OCI-LY1 (cell line): ENCODE measurements around the gene DRC1.

Experiments
- H2AFZ ChIP-seq: fragments of 200-600 bp; sonication (generic), shearing (Covaris generic); 2 replicates; pipeline ENCODE4 v1.6.0; 2014; ENCODE audit warnings: antibody characterized with exemption, mild to moderate bottlenecking, low read length
- H3F3A ChIP-seq: fragments of 200-600 bp; sonication (generic), shearing (Covaris generic); 2 replicates; pipeline ENCODE4 v1.6.0; 2014; ENCODE audit warnings: mild to moderate bottlenecking, antibody characterized with exemption, low read length, moderate library complexity; ENCODE audit not compliant: insufficient read depth
- H3K27ac ChIP-seq: fragments of 200-600 bp; sonication (generic); 2 replicates; pipeline ENCODE4 v1.5.1; 2014; ENCODE audit warnings: low read length, mixed run types, mild to moderate bottlenecking, low read depth; ENCODE audit not compliant: poor library complexity, severe bottlenecking
- H3K27me3 ChIP-seq: fragments of 200-600 bp; sonication (generic); 2 replicates; pipeline ENCODE4 v1.6.0; 2014; ENCODE audit warnings: antibody characterized with exemption, mild to moderate bottlenecking, low read length, moderate library complexity; ENCODE audit not compliant: insufficient read depth
- H3K36me3 ChIP-seq: fragments of 200-600 bp; sonication (generic); 2 replicates; pipeline ENCODE4 v1.6.1; 2014; ENCODE audit warnings: mild to moderate bottlenecking, antibody characterized with exemption, low read length, moderate library complexity, mixed read lengths; ENCODE audit not compliant: insufficient read depth
- H3K4me1 ChIP-seq: fragments of 200-600 bp; sonication (generic); 2 replicates; pipeline ENCODE4 v1.5.1; 2014; ENCODE audit warnings: mild to moderate bottlenecking, low read length, moderate library complexity; ENCODE audit not compliant: insufficient read depth, severe bottlenecking
- H3K4me2 ChIP-seq: fragments of 200-600 bp; sonication (generic), shearing (Covaris generic); 2 replicates; pipeline ENCODE4 v1.6.1; 2014; ENCODE audit warnings: low read length
- H3K4me3 ChIP-seq: fragments of 200-600 bp; sonication (generic); 2 replicates; pipeline ENCODE4 v1.5.1; 2014; ENCODE audit warnings: low read length, low read depth, mild to moderate bottlenecking, mixed read lengths; ENCODE audit not compliant: poor library complexity, severe bottlenecking
- H3K79me2 ChIP-seq: fragments of 200-600 bp; shearing (Covaris generic); 2 replicates; pipeline ENCODE4 v1.6.1; 2016; ENCODE audit warnings: mixed run types, low read length, mixed read lengths; ENCODE audit not compliant: insufficient read depth
- H3K9ac ChIP-seq: fragments of 200-600 bp; sonication (generic), shearing (Covaris generic); 2 replicates; pipeline ENCODE4 v1.6.1; 2014; ENCODE audit warnings: mild to moderate bottlenecking, low read length, mixed read lengths
- H3K9me2 ChIP-seq: fragments of 200-600 bp; sonication (generic), shearing (Covaris generic); 2 replicates; pipeline ENCODE4 v1.6.1; 2014; ENCODE audit warnings: low read depth, mild to moderate bottlenecking, low read length, mixed read lengths
- H3K9me3 ChIP-seq: fragments of 200-600 bp; shearing (Covaris generic); 2 replicates; pipeline ENCODE4 v1.6.1; 2014; ENCODE audit warnings: low read length, mixed read lengths
- H4K20me1 ChIP-seq: fragments of 200-600 bp; sonication (generic), shearing (Covaris generic); 2 replicates; pipeline ENCODE4 v1.6.0; 2016; ENCODE audit warnings: mild to moderate bottlenecking, low read length; ENCODE audit not compliant: insufficient read depth
- CTCF ChIP-seq: fragments of 200-600 bp; sonication (generic), shearing (Covaris generic); IDR thresholded peaks from 2 replicates; pipeline ENCODE4 v1.5.1; 2017; ENCODE audit warnings: mild to moderate bottlenecking, antibody characterized with exemption, low read length, moderate library complexity, mixed read lengths
- EZH2 ChIP-seq: fragments of 200-600 bp; sonication (generic), shearing (Covaris generic); IDR thresholded peaks from 2 replicates; pipeline ENCODE4 v1.8.0; 2017; ENCODE audit warnings: borderline replicate concordance, mixed run types, mild to moderate bottlenecking, antibody characterized with exemption, low read length, moderate library complexity, mixed read lengths

The DRC1 gene

GRCh38 chr2:26432859-26433258, 31.1 kb downstream of the DRC1 start:
- H3K4me1 ChIP-seq = no peaks in the 10 kb centered on the region
- H3K36me3 ChIP-seq = no peaks in the 10 kb centered on the region
- H4K20me1 ChIP-seq = no peaks in the 10 kb centered on the region
- H3K27me3 ChIP-seq = no peaks in the 10 kb centered on the region; the same call in 1 of the 2 replicates
- H3K4me3 ChIP-seq = no peak overlapping the region
- no peaks in the 10 kb centered on the region for H3F3A ChIP-seq
- no peaks in the 10 kb centered on the region for H3K9me2 ChIP-seq
- H3K27ac ChIP-seq = no peak overlapping the region
- no peaks in the 10 kb centered on the region for H3K9me3 ChIP-seq
- no peak overlapping the region for H2AFZ ChIP-seq
- no peak overlapping the region for H3K9ac ChIP-seq
- H3K79me2 ChIP-seq = no peaks in the 10 kb centered on the region
- H3K4me2 ChIP-seq = no peak overlapping the region
- TF ChIP-seq CTCF (no peak), EZH2 (no peak)

- H3K9me2 ChIP-seq = no peaks in the 10 kb centered on the region
- H3K4me1 ChIP-seq = no peaks in the 10 kb centered on the region
- TF ChIP-seq CTCF = no peak
- no peak for TF ChIP-seq EZH2
- no peaks in the 10 kb centered on the region for H4K20me1 ChIP-seq
- H3K27me3 ChIP-seq = peaks cover 4% of the 10 kb centered on the region; the same call in 1 of the 2 replicates
- no peaks in the 10 kb centered on the region for H3K9me3 ChIP-seq
- no peak overlapping the region for H2AFZ ChIP-seq
- H3F3A ChIP-seq = no peaks in the 10 kb centered on the region
- no peak overlapping the region for H3K27ac ChIP-seq
- H3K79me2 ChIP-seq = no peaks in the 10 kb centered on the region
- H3K9ac ChIP-seq = no peak overlapping the region
- no peaks in the 10 kb centered on the region for H3K36me3 ChIP-seq
- H3K4me2 ChIP-seq = no peak overlapping the region
- no peak overlapping the region for H3K4me3 ChIP-seq
These were observed 33.4 kb downstream of the DRC1 start for GRCh38 chr2:26435106-26435505.

- Histone ChIP-seq H3F3A (no peaks in the 10 kb centered on the region), H3K9me3 (no peaks in the 10 kb centered on the region), H4K20me1 (no peaks in the 10 kb centered on the region), H3K4me2 (no peak overlapping the region), H2AFZ (no peak overlapping the region), H3K4me1 (no peaks in the 10 kb centered on the region), H3K27ac (no peak overlapping the region), H3K4me3 (no peak overlapping the region), H3K36me3 (no peaks in the 10 kb centered on the region), H3K27me3 (peaks cover 8% of the 10 kb centered on the region; the same call in 1 of the 2 replicates), H3K79me2 (no peaks in the 10 kb centered on the region), H3K9ac (no peak overlapping the region), H3K9me2 (no peaks in the 10 kb centered on the region)
- TF ChIP-seq EZH2 = no peak
- TF ChIP-seq CTCF = no peak
These were observed 36.8 kb downstream of the DRC1 start for GRCh38 chr2:26438526-26438925.
